NCI-H2227 treated with DMSO at 0.1 percent for 48 hours (cell line): ENCODE results near the gene ZBTB20.

ENCODE experiments used
- DNase-seq: peaks from one replicate; lab custom pipeline; 2025; lab: John Stamatoyannopoulos, UW

ZBTB20 gene

DNA sequence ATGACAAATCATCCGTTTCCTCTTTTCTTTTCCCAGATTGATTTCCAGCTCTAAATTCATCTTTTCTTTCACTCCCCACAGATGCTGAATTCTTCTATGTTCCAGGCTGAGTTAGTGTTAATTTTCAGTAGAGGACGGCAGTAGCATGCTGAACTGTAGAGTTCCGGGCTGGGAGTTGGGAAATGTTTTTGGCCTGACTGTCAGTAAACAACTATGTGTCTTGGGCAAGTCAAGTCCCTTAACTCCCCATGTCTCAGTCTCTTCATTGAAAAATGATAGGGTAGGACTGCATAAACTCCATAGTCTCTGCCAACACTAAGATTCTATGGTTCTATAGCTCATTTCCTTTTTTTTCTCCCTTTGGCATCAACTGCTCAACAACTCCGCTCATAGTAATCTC lies 519.3 kb downstream of the ZBTB20 start:
- DNase-seq, result no peak

GRCh38 chr3:114626751-114627150 lies 520.3 kb downstream of the ZBTB20 start:
- no peak for DNase-seq

DNA sequence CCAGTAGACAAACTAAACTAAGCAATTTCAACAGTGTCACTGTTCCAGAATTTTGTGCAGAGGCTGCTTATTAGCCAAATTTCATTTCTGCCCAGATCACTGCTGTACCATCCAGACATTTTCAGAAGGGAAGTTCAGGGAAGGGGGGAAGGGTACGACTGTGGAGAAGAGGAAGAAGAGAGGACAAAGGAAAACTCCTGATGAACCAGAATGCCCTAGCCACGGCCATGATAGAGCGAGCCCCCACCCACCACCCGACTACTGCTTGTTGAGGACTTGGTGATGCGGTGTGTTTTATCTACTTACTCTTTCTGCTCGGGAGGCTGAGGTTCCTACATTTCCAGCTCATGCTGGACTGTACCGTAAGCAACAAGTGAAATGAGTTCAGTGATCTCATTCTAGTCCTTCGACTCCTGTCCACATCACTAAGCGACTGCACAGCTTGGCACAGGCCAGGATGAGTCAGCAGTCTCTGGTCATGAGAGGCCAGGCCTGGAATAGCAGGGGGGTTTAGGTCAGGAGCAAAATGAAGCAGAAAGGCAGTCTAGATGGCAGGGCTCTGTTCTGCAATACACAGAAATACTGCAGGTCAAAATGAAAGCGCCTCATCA lies 522.4 kb downstream of the ZBTB20 start:
- DNase-seq, result no peak

DNA sequence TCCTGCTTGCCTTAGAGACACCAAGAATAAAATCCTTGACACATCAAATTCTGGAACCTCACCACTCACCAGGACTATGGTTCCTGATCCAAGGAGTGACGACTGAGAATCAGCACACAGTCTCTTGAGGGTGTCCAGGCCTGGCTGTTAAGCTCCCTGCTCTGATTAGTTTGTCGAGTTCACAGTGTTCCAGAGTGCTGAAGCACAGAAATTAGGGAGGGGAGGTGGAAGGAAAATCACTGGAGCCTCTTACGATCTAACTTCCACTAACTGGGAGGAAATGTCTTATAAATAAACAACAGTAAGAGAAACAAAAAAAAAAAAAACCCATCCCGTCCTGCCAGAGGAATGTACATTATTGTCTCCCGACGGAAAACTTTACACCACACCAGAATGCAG lies 523.0 kb downstream of the ZBTB20 start:
- no peak for DNase-seq

DNA sequence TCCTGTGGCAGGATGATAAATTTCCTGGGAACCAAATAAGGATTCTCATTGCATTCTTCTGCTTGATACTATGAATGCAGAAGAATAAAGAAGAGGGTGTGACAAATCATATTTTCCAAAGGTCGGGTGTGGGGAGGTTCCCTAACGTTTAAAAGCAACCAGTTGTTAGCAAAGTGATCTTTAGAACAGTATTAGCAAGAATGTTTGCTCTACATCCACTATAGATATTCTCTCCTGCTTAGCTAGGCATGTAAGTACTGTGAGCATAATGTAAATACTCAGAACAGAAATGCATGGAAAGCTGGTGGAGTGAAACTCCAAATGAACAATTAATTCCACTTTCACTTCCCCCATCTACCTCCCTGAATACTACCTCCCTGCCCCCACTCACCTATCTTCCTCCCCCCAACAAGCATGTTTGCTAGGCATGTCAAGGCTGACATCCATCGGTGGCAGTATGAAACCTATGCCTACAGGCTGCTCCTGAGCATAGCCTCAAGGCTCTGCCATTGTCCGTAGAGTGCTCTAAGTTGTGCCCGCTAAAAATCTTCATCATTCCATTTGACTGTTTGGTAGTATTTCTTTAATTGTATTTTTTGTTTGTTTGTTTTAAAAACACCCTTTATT lies 523.6 kb downstream of the ZBTB20 start:
- DNase-seq, result no peak

DNA sequence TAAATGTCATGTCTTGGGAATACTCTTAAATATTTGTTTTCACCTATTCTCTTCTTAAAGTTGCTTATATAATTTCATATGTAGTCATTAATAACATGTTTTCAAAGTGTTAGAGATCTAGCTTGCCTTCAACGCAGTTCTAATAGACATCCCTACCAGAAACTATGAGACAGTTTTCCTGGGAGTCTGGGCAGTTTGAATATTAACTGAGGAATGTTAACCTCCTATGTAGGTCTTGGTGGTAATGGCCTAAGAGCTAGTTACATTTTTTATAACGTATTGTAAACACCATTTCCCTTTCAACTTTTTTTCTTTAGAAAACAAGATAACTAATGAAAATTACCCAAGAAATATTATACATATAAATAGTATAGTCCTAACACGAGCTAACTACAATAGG lies 525.1 kb downstream of the ZBTB20 start:
- no peak for DNase-seq

DNA sequence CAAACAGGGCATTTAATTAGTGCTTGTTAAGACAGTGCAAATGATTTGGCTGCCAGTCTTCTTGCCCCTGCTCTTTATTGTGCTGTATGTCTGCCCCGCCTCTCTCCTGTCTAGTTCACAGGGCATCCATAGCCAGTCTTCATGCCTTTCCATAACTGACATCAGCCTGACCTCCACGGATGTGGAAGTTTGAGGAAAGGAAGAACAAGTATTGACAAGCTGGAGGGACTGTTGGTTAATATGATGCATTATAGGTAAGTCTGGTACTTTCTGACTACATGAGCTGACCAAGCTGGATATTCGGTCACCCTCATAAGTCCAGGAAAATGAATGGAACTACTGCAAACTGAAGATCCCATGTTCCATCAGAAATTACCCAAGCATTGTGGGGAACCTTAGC lies 527.3 kb downstream of the ZBTB20 start:
- no peak for DNase-seq

DNA sequence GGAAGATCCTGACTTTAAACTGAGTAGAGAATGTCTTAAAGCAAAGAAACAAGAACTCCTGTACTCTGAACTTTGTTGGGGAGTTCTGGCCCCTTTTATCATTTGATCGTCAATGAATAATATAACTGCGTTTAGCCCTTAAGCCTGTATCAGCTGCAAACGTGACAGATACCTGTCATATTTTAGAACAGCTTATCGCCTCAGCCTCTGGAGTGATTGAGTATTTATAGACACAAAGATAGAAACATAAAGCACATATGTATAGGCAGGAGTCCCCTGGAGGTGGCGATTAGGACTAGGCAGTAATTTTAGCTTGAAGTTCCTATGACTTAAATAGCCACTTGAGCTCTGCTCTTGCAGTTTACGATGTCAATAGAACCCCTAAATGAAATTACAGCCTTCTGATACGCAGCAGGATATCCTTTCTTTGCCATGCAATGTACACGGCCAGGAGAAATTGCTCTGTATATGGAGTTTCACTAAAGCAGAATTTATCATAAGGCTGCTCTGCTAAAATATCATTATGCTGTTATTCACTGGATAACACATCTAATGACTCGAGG lies 531.5 kb downstream of the ZBTB20 start:
- peak; percentile 90 for DNase-seq

DNA sequence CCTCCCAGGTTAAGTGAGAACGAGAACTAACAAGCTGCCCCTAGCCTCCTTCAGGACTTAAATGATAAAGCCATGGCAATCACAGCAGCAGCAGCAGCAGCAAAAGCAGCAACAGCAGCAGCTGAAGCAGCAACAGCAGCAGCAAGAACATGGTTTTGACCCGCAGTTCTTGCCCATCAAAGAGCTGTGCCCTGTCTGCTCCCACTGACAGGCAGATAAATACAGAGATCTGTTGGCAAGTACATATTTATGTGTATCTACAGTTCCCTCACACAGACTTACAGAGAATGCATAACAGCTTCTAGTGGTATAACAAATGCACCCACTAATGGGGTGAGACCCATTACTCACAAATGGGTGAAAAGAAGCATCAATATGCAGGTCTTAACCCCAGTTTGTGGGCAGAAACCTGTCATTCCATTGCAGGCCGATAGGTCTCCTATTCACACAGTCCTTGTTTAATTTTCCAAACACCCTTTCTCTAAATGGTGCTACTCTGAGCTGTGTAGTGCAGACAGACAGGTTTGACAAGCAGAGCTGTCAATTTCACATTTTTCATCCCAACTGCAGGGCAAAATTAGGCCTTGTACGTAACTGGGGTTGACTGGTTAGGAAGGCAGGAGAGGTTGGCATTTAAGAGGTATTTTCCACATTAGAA lies 537.0 kb downstream of the ZBTB20 start:
- DNase-seq, result no peak

- no peak for DNase-seq
These were observed 538.8 kb downstream of the ZBTB20 start for GRCh38 chr3:114608293-114608692.

- no peak for DNase-seq
These were observed 540.8 kb downstream of the ZBTB20 start for GRCh38 chr3:114606336-114606735.

GRCh38 chr3:114600571-114600970 lies 546.5 kb downstream of the ZBTB20 start:
- DNase-seq, result no peak

DNA sequence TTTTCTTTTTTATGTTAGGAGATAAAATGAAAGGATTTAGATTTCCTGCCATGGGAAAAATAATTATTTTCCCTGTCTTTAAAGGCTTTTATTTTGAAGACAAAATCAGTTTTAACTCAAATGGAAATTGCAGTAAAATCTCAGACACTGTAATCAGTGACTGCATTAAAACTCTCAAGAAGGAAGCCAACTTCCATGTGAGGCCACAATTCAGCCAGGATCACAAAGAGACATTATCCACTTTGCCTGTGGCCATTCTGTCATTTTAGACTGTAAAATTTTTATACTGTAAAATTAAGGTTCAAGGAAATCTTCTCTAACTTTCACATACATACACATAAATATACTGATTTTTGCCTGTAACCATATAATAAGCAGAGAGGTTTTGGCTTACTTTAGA lies 549.2 kb downstream of the ZBTB20 start:
- no peak for DNase-seq

DNA sequence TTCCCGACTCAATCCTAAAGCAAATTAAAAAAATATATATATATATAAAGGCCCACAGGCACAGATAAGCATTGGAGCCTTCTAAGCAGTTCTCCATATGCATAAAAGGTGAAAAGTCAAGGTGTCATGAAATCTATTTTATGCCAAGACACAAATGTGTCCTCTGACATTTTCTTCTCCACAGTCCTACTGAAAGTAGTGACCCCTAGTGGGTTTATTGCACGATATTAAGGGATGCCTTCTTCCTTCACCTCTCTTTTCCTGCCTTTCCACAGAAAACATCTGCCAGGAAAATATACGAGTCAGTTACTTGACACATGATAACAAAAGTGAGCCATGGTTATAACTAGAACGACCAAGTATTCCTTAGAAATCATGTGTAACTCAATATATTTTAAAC lies 550.1 kb downstream of the ZBTB20 start:
- no peak for DNase-seq

DNA sequence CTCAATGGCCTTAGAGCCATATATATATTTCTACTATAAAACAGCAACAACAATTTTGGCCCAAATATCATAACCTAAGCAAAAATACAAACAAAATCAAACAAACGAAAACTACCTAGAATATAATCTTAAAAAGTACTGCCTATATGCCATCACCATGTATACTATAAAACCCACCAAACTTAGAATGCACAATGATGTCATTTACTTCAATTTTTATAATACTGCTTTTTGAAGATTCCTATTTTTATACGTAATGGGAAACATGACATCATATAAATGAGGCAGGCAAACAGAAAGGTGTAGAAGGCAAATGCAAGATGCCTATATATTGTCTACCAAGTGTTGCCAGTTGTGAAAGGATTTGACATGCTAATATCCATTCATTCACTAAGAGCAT lies 550.9 kb downstream of the ZBTB20 start:
- no peak for DNase-seq

GRCh38 chr3:114595522-114596028 lies 551.5 kb downstream of the ZBTB20 start:
- no peak for DNase-seq

GRCh38 chr3:114590309-114591047 lies 556.6 kb downstream of the ZBTB20 start:
- no peak for DNase-seq

DNA sequence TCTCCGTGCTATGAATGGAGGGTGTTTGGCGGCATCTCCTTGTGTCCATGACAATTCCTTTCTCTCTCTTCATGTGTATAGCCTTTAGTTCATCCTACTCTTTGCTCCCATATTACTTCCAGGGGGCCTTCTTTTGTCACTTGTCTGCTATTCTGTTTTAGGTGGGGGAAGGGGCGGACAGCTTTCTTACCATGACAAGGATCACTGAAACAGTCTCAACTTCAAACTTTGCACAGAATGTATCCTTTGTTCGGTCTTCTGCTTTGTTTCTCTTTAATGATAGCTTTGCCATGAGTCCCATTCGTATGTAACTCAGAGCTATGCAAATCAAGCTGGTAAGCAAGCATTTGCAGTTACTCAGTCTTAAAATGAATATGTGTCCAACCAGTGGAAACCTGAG lies 559.1 kb downstream of the ZBTB20 start:
- DNase-seq, result no peak

GRCh38 chr3:114586119-114586518 lies 561.0 kb downstream of the ZBTB20 start:
- DNase-seq, result no peak

DNA sequence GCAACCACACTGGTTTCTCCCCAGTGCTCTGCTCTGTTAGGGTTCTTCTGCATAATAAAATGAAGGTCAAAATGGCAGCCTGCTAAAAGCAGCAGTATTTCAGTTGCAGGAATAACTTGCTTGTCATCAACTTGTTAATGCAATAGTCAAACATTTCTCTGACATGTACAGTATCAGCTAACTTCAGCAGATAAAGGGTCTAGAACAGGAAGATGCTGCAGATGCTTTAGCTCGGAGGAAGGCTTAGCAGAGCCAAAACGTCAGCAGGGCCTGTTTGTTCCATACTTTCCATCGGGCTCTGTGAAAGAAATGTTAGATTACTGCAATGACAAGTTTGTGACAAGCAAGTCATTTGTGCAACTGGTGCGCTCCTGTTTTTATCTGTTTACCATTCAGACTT lies 561.4 kb downstream of the ZBTB20 start:
- DNase-seq, result no peak

DNA sequence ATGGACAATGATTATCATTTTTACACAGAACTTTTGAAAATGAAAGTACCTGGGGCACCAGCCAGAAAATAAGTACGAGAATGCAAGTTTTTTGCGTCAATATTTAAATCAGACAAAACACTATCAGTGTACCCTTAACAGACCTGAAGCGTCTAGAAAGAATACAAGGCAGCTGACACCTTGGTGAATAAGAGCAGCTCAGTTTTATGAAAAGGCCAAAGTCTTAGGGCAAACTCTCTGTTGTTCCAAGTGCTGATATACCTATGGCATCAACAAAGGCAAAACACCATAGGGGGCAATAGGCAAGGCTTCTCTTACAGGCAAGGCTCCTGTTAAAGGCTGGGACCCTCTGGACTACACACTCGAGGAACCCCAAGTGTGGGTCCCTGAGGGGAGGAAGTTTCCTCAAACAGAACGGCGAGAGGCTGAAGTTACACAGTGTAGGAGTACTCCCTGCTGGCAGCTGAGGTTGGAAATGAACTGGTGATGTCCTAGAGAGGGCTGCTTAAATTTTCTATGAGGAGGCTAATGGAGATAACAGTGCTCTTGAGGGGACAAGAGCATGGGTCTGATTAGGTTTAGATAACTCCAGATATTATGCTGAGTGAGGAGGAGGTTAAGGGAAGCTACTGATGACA lies 562.2 kb downstream of the ZBTB20 start:
- DNase-seq, result no peak

DNA sequence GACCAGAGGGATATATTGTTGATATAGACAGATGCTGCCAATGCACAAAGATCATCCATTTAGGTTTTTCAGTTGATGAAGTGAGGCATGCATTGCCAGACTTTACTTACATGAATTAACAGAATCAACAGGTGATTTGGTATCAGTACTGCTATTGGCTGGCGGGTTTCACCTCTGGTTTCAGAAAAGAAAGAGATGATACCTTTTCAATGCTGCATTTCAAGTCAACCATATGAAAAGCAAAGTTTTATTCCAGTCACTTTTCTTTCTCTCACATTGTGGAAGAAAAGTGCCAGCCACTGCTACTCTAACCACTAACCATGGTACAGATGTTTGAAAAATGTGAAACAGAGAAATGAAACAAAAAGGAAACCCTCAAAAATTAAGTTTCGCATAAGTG lies 564.2 kb downstream of the ZBTB20 start:
- DNase-seq, result no peak
